ENCODE data around the gene WNT7B.

WNT7B gene

DNA sequence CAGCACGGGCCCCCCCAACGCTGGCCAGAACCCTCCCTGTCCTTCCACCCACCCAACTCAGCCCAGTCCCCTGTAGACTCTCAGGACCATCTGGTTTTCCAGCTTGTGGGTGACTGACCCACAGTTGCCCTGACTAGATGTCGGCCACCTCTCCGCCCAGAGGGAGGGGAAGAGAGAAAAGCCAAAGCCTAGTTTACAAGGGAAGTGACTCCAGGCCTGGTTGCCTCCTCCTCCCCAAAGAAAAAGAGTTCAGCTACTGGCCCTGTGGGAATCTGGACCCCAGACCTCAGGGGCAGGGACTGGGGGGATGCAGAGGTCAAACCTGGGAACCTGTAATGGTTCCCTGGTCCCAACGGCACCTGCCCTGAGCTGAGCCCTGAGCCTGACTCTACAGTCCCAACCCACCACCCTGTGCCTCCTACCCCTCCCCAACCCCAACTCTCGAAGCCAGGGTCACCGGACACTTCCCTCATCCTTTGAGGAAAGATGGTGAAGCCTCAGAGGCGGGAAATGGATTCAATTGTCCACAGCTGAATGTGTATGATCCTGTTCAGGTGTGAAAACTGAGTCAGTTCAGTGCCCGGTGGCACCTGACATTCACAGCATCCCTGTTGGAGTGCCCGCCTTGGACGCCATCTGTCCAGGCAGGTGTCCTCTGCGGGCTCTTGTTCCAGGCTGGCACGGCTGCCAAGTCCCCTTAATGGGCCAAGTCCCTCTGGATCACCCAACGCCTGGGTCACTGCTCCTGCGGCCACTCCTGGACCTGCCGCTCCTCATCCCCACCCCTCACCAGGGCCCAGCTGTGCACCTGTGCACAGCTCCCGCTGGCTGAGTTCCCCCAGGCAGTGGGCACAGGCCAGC is 21.0 kb upstream of the WNT7B start:
- in situ Hi-C loops (cut with MboI; ENCODE audit: low sequenced_read_pairs) = no loop called here

DNA sequence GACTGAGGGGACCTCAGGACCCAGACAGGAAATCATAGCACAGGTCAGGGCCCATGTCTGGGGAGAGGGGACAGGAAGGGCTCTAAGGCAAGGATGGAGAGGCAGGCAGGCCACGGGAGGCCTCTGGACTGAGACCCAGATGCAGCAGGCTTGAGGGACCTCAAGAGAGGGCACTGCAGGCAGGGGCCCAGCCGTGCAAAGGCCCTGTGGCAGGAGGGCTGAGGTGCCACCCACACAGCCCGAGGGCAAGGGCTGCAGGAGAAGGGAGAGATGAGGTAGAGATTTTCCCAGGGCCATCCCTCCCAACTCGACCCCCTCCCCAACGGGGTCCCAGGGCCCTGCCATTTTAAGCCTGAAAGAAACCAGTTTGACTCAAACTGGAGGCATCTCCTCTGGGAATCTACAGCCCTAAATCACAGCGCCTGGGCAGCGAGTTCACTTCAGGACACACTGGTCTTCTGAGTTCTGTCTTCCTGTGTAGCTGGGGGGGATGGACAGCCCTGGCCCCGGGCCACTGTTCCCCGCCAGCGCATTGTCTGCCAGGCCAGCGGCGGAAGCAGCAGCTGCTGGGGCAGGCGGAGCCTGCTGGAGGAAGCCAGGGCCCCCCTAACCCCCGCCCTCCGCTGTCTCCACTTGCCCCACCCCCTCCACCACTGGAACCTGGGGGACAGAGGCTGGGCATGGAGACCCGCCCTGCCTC is 20.3 kb upstream of the WNT7B start:
- in situ Hi-C loops (cut with MboI; ENCODE audit: low sequenced_read_pairs) = no loop called here

DNA sequence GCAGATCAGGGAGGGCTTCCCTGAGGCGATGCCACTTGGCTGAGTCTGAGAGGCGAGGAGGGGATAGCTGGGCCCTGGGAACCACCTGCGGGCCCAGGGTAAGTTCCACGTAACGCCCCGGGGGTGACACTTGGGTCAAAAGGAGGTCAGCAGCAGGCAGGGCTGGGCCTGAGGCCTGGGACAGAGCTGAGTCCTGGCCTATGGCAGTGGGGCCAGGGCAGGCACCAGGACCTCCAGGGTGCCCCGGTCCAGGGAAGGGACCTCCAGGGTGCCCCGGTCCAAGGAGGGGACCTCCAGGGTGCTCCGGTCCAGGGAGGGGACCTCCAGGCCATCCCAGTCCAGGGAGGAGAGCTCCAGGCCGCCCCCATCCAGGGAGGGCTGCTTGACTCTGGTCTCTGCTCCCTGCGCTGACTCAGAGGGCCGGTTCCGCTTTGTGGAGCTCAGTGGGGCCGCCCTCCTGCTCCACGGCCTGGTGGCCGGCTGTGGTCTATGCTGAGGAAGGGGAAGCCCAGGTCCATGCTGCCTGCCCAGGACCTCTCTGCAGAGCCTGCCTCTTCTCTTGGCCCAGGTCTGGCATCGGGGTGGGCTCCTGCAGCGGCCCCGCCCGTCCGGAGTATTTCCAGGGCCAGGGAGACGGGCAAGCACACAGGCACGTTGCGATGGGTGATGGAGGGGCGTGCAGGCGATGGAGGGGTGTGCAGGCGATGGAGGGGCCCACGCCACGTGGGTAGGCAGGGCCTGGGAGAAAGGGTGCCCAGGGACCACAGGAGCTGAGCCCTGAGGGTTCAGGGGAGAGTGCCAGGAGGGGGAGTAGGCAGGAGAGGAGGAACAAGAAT is 19.5 kb upstream of the WNT7B start:
- in situ Hi-C loops (cut with MboI; ENCODE audit: low sequenced_read_pairs) = no loop called here

DNA sequence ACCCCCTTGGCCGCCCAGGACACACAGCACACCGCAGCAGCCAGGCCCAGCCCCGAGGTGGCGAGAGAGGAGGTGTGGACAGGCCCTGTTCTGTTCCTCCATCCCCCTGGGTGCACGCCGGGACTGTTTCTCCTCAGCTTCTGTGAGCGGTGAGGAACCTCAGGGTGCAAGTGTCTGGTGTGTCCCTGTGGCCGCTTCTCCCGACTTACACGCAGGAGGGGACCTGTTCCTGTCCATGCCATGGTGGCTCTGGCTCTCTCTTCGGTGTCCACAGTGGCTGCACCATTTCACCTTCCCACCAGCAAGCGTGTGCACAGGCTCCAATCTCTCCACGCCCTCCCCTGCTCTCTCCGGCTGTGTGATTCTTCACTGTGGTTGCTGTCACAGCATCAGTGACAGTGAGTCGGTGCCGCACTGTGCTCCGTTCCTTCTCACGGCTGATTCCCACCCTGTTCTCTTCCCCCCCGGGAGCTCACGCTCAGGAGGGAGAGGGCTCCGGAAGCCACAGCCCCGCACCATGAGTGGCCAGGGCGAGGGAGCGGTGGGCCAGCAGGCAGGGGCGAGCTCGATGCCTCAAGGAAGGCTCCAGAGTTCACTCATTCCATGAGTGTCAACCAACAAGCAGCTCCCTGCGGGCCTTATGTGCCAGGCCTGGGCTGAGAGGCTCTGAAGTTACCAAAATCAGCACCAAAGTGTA is 18.6 kb upstream of the WNT7B start:
- in situ Hi-C loops (cut with MboI; ENCODE audit: low sequenced_read_pairs) = no loop called here

DNA sequence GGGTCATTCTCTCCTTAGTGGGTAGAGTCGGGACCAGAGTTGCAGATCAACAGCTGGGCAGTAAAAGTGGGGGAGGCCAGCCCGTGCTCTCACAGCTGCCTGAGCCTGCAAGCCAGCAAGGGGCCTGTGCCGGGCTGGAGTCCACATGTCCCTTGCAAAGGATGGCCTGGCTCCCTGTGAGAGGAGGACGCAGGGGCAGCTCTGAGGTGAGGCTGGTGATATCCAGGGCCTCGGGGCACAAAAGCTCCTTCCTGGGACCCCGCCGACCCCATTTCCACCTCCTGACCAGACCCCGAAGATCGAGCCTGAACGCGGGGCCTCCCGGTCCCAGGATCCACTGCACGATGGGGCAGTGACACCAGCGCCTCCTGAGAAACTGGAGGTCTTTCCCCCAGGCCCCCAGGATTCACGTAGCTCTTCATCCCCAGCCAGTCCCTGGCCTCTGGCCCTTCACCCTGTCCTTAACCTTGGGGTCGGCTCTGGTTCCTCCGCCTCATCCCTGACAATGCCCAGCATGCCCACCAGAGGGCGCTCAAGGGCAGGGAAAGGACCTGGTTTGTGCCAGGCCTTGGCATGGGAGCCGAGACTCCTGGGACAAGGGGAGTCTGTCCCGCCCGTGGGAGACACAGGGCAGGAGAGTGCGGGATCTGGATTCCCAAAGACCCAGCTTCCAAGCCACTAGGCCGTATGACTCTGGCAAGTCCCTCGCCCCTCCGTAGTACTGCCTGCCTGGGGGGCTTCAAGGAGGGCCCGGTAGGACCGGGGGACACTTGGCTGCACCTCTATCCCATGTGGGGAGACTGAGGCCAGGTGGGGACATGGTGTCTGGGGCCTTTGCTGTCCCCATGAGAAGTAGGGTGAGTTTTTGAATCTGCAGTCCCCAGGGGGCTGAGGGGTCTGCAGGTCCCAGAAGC is 17.8 kb upstream of the WNT7B start:
- in situ Hi-C loops (cut with MboI; ENCODE audit: low sequenced_read_pairs) = loop anchor here (5.0 kb wide), 1 partner anchor 128 kb away; no protein-coding TSS in a partner anchor

DNA sequence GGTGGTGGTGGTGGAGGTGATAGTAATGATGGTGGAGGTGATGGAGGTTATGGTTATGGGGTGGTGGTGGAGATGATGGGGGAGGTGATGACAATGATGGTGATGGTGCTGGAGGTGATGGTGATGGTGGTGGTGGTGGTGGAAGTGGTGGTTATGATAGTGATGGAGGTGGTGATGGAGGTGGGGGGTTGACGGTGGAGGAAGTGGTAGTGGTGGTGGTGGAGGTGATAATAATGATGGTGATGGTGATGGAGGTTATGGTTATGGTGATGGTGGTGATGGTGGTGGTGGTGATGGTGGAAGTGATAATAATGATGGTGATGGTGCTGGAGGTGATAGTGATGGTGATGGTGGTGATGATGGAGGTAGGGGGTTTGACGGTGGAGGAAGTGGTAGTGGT is 16.9 kb upstream of the WNT7B start:
- in situ Hi-C loops (cut with MboI; ENCODE audit: low sequenced_read_pairs) = loop anchor here (5.0 kb wide), 1 partner anchor 128 kb away; no protein-coding TSS in a partner anchor

DNA sequence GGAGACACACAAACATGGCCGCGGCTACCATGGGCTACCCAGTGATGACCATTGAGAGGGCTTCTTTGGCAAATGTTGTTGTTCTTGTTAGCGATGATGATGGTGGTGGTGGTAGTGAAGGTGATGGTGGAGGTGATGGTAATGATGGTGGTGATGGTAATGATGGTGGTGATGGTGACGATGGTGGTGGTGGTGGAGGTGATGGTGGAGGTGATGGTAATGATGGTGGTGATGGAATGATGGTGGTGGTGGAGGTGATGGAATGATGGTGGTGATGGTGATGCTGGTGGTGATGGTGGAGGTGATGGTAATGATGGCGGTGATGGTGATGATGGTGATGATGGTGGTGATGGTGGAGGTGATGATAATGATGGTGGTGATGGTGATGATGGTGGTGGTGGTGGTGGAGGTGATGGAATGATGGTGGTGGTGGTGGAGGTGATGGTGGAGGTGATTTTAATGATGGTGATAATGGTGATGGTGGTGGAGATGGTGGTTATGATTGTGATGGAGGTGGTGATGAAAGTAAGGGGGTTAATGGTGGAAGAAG is 16.3 kb upstream of the WNT7B start:
- in situ Hi-C loops (cut with MboI; ENCODE audit: low sequenced_read_pairs) = loop anchor here (5.0 kb wide), 1 partner anchor 129 kb away; no protein-coding TSS in a partner anchor

DNA sequence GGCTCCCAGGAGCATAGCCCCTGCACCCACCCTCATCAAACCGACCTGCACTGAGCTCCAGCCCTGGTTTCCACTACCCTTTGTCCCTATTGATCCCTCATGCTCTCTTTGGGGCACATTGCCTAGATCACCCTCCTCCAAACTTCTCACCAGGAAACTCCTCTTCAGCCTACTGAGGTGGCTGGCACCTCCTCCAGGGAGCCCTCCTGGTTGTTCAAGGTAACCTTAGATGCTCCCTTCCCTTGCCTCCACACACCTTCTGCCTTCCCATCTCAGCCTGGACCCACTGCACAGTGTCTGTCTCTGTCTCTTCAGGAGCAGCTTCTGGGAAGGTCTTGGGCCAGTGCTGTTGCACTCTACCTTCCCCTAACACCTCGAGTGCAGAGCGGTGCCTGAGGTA is 15.8 kb upstream of the WNT7B start:
- in situ Hi-C loops (cut with MboI; ENCODE audit: low sequenced_read_pairs) = loop anchor here (5.0 kb wide), 1 partner anchor 130 kb away; no protein-coding TSS in a partner anchor

DNA sequence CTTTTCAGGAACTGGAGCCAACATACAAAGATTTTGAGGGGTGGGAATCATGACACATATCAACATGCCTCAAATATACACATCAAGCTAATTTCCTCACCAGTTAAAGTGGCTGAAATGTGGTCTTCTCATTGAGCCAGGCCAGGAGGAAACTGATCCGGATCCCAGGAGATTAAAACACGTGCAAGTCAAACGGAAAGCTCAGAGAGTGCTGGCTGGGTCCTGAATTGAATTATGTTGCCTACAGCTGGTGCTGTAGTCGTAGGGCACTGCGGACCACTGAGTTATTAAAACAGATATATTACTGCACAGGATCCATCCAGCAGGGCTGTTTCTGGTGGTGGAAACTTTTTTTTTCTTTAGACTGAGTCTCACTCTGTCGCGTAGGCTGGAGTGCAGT is 14.1 kb upstream of the WNT7B start:
- in situ Hi-C loops (cut with MboI; ENCODE audit: low sequenced_read_pairs) = loop anchor here (5.0 kb wide), 1 partner anchor 131 kb away; no protein-coding TSS in a partner anchor

DNA sequence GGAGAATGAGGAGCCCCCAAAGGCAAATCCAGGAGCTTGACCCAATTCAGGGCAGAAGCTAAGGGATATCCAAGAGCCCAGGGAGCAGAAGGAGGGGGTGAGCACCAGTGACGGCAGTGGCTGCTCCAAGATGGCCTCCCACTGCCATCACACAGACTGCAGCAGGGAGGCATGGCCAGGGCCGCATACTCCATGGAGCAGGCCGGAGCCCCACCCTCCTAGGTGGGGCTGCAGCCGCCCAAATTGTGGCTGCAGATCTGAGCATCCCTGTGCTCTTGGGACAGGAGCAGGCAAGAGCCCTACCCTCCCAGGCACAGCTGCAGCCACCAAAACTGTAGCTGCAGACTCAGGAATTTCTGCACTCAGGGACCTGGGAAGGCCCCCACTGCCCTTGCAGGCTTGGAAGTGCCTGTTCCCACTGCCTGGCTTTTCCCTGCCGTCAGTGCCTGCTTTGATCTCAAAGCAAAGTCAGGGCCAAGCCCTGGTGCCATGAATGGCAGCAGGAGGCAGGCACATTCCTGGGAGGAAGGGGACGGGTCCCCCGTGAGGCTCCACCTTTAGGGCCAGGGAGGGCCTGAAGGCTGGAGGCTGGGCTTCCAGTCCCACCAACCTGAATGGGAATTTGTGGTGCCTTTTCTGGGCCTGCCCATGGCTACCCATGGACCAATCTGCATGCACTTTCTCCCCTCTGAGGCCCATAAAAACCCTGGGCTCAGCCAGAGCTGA is 10.3 kb upstream of the WNT7B start:
- in situ Hi-C loops (cut with MboI; ENCODE audit: low sequenced_read_pairs) = no loop called here

DNA sequence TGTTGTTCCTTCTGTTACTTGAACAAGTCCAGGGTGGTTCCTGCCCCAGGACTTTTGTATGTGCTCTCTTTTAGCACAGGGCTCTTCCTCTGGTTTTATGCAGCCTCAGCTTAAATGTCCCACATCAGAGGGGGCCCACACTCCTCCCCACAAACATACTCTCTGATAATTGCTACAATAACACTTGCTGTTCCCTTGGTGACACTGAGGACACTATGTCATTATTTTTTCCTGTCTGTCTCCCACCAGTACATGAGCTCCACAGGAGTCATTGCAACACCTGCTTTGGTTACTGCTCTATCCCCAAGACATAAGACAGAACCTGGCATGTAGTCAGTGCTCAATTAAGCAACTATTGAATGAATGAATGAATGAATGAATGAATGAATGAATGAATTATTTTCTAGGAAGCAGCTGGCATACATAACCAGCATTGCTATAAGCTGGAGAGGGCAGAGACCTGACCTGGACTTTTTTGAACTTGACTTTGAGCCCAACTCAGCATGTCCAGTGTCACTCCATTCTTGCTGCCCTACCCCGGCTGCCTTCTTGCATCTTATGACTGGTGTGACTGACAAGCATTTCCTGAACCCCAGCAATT is 7.5 kb upstream of the WNT7B start:
- in situ Hi-C loops (cut with MboI; ENCODE audit: low sequenced_read_pairs) = loop anchor here (5.0 kb wide), 1 partner anchor 402 kb away; no protein-coding TSS in a partner anchor

DNA sequence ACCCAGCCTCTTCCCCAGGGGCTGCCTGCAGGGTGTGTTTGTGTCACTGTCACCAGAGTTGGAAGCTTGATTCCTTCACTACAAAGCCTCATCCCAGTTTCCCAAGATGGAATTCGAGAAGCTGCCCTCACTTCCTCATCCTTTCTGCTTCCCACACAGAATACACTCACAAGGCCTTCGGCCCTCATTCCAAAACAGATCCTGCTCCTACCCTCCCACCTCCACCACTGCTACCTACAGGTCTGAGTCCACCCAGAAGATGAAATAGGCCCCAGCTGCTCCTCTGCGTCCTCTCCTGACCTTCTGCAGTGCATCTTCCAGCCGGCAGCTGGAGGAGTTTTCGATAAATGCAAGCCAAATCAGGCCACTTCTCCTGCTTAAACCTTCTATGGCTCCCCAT is 6.8 kb upstream of the WNT7B start:
- in situ Hi-C loops (cut with MboI; ENCODE audit: low sequenced_read_pairs) = loop anchor here (5.0 kb wide), 1 partner anchor 401 kb away; no protein-coding TSS in a partner anchor

DNA sequence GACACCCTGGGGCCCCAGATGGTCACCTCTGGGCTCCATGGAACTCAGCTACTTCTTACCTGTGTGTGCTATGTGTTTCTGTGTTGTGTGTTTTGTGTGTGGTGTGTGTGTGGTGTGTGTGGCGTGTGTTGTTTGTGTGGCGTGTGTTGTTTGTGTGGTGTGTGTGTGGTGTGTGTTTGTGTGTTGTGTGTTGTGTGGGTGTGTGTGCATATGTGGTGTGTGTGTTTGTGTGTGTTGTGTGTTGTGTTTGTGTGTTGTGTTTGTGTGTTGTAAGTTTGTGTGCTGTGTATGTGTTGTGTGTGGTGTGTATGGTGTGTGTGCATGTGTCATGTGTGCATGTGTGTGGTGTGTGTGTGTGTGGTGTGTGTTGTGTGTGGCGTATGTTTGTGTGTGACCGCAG is 3.8 kb upstream of the WNT7B start:
- in situ Hi-C loops (cut with MboI; ENCODE audit: low sequenced_read_pairs) = loop anchor here (5.0 kb wide), 1 partner anchor 398 kb away; no protein-coding TSS in a partner anchor

DNA sequence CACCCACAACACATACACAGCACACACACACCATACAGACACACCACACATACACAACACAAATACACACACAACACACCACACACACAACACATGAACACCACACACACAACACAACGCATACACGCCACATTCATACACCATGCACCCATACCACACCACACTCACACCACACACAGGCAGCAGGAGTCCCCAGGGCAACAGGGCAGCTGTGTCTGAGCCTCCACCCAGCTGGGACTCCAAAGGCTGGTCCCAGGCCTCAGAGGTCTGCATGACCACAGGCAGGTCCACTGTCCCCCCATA is 3.3 kb upstream of the WNT7B start:
- in situ Hi-C loops (cut with MboI; ENCODE audit: low sequenced_read_pairs) = loop anchor here (5.0 kb wide), 1 partner anchor 398 kb away; no protein-coding TSS in a partner anchor

DNA sequence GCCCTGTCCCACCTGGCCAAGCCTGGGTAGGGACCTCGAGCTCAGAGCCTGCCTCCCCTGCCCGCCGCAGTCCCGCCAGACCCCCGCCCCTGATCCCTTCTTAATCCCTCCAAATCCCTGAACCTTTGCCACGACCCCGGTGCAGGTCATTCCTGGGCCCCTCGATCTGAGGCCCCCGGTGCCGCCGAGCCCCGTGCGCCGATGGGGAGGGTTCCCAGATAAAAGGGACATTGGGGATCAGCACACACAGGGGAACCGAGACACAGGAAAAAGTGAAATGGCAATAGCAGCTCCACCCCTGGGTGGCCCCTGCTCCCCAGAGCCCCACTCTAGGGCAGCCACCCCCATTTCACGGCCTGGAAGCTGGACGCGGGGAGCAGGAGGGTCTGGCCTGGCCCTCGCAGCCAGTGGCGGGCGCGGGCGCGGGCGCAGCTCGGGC is 1.3 kb upstream of the WNT7B start:
- in situ Hi-C loops (cut with MboI; ENCODE audit: low sequenced_read_pairs) = no loop called here

DNA sequence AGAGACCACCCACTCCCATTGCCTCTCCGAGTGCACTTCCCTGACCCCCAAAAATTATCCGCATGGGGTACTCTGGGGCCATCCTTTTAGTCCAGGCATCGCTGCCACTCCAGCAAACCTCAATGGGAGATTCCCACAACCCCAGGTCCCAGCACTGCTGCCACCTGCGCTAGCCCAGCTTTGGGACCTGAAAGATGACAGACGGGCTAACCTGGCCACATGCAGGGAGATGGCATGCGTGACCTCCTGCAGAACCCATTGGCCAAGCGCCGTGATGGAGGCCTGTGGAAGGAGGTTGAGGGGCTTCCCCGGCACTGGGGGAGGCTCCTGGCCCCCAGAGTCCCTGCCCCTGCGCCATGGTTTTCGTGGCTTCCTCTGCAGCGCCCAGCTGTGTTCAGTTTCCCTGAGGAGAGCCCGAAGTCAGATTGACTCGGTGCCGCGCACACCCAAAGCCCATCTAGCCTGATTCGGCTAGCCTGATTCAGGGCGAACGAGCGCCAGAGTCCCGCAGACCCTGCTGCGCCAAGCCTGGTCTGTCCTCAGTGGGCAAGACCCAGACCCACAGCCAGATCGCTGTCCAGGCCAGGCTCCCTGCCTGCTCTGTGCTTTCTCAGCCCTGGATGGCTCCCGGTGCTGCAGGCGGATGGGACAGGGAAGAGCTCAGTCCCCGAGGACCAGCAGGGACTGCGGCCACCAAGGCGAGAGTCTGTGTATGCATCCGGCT is 751 bp upstream of the WNT7B start:
- in situ Hi-C loops (cut with MboI; ENCODE audit: low sequenced_read_pairs) = no loop called here

DNA sequence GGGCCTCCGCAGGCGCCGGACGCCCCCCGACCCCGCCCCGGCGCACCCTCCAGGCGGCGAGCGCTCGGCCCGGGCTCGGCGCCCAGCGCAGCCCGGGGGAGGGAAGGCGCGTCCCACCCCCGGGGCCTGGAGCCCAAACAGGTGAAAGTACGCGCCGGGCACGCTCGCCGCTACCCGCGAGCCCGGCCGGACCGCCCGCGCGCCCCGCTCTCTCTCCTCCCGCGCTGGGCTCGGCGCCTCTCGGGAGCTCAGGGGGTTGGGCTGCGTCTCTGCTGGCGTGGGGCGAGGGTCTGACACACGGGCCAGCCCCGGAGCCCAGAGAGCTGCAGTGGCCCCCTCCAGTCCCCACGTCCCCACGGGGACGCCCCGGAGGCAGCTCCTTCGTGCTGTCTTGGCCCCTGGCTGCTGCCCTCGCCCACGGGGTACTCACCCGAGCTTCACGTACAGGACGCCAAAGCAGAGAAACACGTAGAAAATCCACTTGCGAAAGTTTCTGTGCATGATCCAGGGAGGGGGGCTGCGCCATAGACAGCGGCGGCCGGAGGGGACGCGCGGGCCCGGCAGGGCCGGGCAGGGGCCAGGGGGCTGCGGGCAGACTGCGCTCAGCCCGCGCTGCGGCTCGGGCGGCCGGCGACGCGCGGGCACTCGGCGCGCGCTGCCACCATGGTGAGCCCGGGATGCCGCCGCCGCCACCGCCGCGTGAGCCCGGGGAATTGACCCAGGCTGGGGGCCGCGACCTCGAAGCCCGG is 534 bp downstream of the WNT7B start:
- in situ Hi-C loops (cut with MboI; ENCODE audit: low sequenced_read_pairs) = no loop called here

Data from HL-60/S4 (cell line).